Measurements from ENCODE around the gene VTI1A. TPM values are rescaled to one million over a fixed set of nuclear protein-coding genes. Genes with fewer than 3 reads are reported as not detected.

VTI1A gene
- total RNA-seq, 1 donor from 2014 or later: 34.6 TPM

- Mint-ChIP-seq H3K9me3 (no peaks in the 10 kb centered on the region), H3K27me3 (ENCODE audit: low read depth) (no peaks in the 10 kb centered on the region), H3K36me3 (no peaks in the 10 kb centered on the region), H3K4me1 (peaks cover 87% of the 10 kb centered on the region), H3K27ac (peak overlapping the region; percentile 96), H3K4me3 (no peak overlapping the region)
- no peak for DNase-seq (ENCODE audit: low spot score in 2 of 2, unreplicated experiment in 2 of 2)
- no peak for TF ChIP-seq CTCF (IDR thresholded peaks at IDR 0.05; ENCODE audit: unreplicated experiment)
These were observed 307.0 kb downstream of the VTI1A start for GRCh38 chr10:112753961-112754411.

- Mint-ChIP-seq H3K27ac (peak overlapping the region; percentile 96), H3K27me3 (ENCODE audit: low read depth) (no peaks in the 10 kb centered on the region), H3K4me3 (peak overlapping the region; percentile 53), H3K4me1 (peaks cover 86% of the 10 kb centered on the region), H3K9me3 (no peaks in the 10 kb centered on the region), H3K36me3 (no peaks in the 10 kb centered on the region)
- TF ChIP-seq CTCF (IDR thresholded peaks at IDR 0.05; ENCODE audit: unreplicated experiment): no peak
- peak; percentile 34 to 58 for DNase-seq (ENCODE audit: low spot score in 2 of 2, unreplicated experiment in 2 of 2)
These were observed 308.6 kb downstream of the VTI1A start for GRCh38 chr10:112755446-112756234.

- H3K4me3 Mint-ChIP-seq: peak overlapping the region; percentile 53
- DNase-seq (ENCODE audit: low spot score in 2 of 2, unreplicated experiment in 2 of 2): peak in 1 of 2 experiments; percentile 42
- no peak for TF ChIP-seq CTCF (IDR thresholded peaks at IDR 0.05; ENCODE audit: unreplicated experiment)
- H3K36me3 Mint-ChIP-seq: no peaks in the 10 kb centered on the region
- no peaks in the 10 kb centered on the region for H3K27me3 Mint-ChIP-seq (ENCODE audit: low read depth)
- no peaks in the 10 kb centered on the region for H3K9me3 Mint-ChIP-seq
- peak overlapping the region; percentile 96 for H3K27ac Mint-ChIP-seq
- peaks cover 85% of the 10 kb centered on the region for H3K4me1 Mint-ChIP-seq
These were observed 309.2 kb downstream of the VTI1A start for GRCh38 chr10:112756235-112756527.

- Mint-ChIP-seq H3K27ac (peak overlapping the region; percentile 91), H3K9me3 (no peaks in the 10 kb centered on the region), H3K4me1 (peaks cover 78% of the 10 kb centered on the region), H3K36me3 (no peaks in the 10 kb centered on the region), H3K27me3 (ENCODE audit: low read depth) (no peaks in the 10 kb centered on the region), H3K4me3 (peak overlapping the region; percentile 22)
- no peak for TF ChIP-seq CTCF (IDR thresholded peaks at IDR 0.05; ENCODE audit: unreplicated experiment)
- peak in 1 of 2 experiments; percentile 42 for DNase-seq (ENCODE audit: low spot score in 2 of 2, unreplicated experiment in 2 of 2)
These were observed 311.9 kb downstream of the VTI1A start for GRCh38 chr10:112758961-112759360.

- Mint-ChIP-seq H3K4me3 (no peak overlapping the region), H3K4me1 (peaks cover 74% of the 10 kb centered on the region), H3K27me3 (ENCODE audit: low read depth) (no peaks in the 10 kb centered on the region), H3K9me3 (no peaks in the 10 kb centered on the region), H3K36me3 (no peaks in the 10 kb centered on the region), H3K27ac (peak overlapping the region; percentile 91)
- DNase-seq (ENCODE audit: low spot score in 2 of 2, unreplicated experiment in 2 of 2): no peak
- no peak for TF ChIP-seq CTCF (IDR thresholded peaks at IDR 0.05; ENCODE audit: unreplicated experiment)
These were observed 312.5 kb downstream of the VTI1A start for GRCh38 chr10:112759496-112759895.
